ENCODE measurements around the gene GPR12.
A peak's percentile ranks its signal among the peaks of the same experiment; 100 is the strongest.

Gene GPR12

GRCh38 chr13:26721251-26722121 lies 39.1 kb downstream of the GPR12 start:
- Mint-ChIP-seq H3K9me3 (ENCODE audit: low read depth) (no peaks in the 10 kb centered on the region), H3K27me3 (no peaks in the 10 kb centered on the region), H3K4me1 (ENCODE audit: low read depth) (peaks cover 26% of the 10 kb centered on the region), H3K27ac (peak overlapping the region; percentile 61), H3K36me3 (no peaks in the 10 kb centered on the region), H3K4me3 (peak overlapping the region; percentile 73)

- no peaks in the 10 kb centered on the region for H3K36me3 Mint-ChIP-seq
- peaks cover 26% of the 10 kb centered on the region for H3K4me1 Mint-ChIP-seq (ENCODE audit: low read depth)
- H3K4me3 Mint-ChIP-seq, result no peak overlapping the region
- H3K27me3 Mint-ChIP-seq, result no peaks in the 10 kb centered on the region
- no peaks in the 10 kb centered on the region for H3K9me3 Mint-ChIP-seq (ENCODE audit: low read depth)
- no peak overlapping the region for H3K27ac Mint-ChIP-seq
Measured at GRCh38 chr13:26719356-26719945, 41.1 kb downstream of the GPR12 start.

- Mint-ChIP-seq H3K4me3 (no peak overlapping the region), H3K9me3 (ENCODE audit: low read depth) (no peaks in the 10 kb centered on the region), H3K4me1 (ENCODE audit: low read depth) (peaks cover 26% of the 10 kb centered on the region), H3K27ac (peak overlapping the region; percentile 28), H3K36me3 (no peaks in the 10 kb centered on the region), H3K27me3 (no peaks in the 10 kb centered on the region)
Measured at GRCh38 chr13:26718872-26719271, 41.7 kb downstream of the GPR12 start.

GRCh38 chr13:26718146-26718545 lies 42.4 kb downstream of the GPR12 start:
- Mint-ChIP-seq H3K4me1 (ENCODE audit: low read depth) (peaks cover 26% of the 10 kb centered on the region), H3K4me3 (no peak overlapping the region), H3K27me3 (no peaks in the 10 kb centered on the region), H3K36me3 (no peaks in the 10 kb centered on the region), H3K27ac (no peak overlapping the region), H3K9me3 (ENCODE audit: low read depth) (no peaks in the 10 kb centered on the region)

GRCh38 chr13:26716984-26717383 lies 43.6 kb downstream of the GPR12 start:
- H3K4me1 Mint-ChIP-seq (ENCODE audit: low read depth), result peaks cover 18% of the 10 kb centered on the region
- no peak overlapping the region for H3K27ac Mint-ChIP-seq
- no peak overlapping the region for H3K4me3 Mint-ChIP-seq
- no peaks in the 10 kb centered on the region for H3K27me3 Mint-ChIP-seq
- H3K36me3 Mint-ChIP-seq, result peaks cover 2% of the 10 kb centered on the region
- peaks cover 6% of the 10 kb centered on the region for H3K9me3 Mint-ChIP-seq (ENCODE audit: low read depth)

- no peak overlapping the region for H3K4me3 Mint-ChIP-seq
- H3K27ac Mint-ChIP-seq, result no peak overlapping the region
- peaks cover 6% of the 10 kb centered on the region for H3K9me3 Mint-ChIP-seq (ENCODE audit: low read depth)
- peaks cover 2% of the 10 kb centered on the region for H3K36me3 Mint-ChIP-seq
- H3K4me1 Mint-ChIP-seq (ENCODE audit: low read depth), result peaks cover 4% of the 10 kb centered on the region
- no peaks in the 10 kb centered on the region for H3K27me3 Mint-ChIP-seq
Measured at GRCh38 chr13:26713341-26713740, 47.2 kb downstream of the GPR12 start.

GRCh38 chr13:26711211-26711610 lies 49.4 kb downstream of the GPR12 start:
- Mint-ChIP-seq H3K4me3 (no peak overlapping the region), H3K27ac (no peak overlapping the region), H3K36me3 (peaks cover 2% of the 10 kb centered on the region), H3K9me3 (ENCODE audit: low read depth) (peaks cover 6% of the 10 kb centered on the region), H3K27me3 (no peaks in the 10 kb centered on the region), H3K4me1 (ENCODE audit: low read depth) (peaks cover 4% of the 10 kb centered on the region)

GRCh38 chr13:26710166-26710565 lies 50.4 kb downstream of the GPR12 start:
- Mint-ChIP-seq H3K4me1 (ENCODE audit: low read depth) (peaks cover 4% of the 10 kb centered on the region), H3K27me3 (no peaks in the 10 kb centered on the region), H3K27ac (no peak overlapping the region), H3K36me3 (peaks cover 2% of the 10 kb centered on the region), H3K4me3 (no peak overlapping the region), H3K9me3 (ENCODE audit: low read depth) (peaks cover 6% of the 10 kb centered on the region)

- Mint-ChIP-seq H3K36me3 (peaks cover 2% of the 10 kb centered on the region), H3K27me3 (no peaks in the 10 kb centered on the region), H3K9me3 (ENCODE audit: low read depth) (peaks cover 6% of the 10 kb centered on the region), H3K4me1 (ENCODE audit: low read depth) (peaks cover 4% of the 10 kb centered on the region), H3K4me3 (no peak overlapping the region), H3K27ac (no peak overlapping the region)
Measured at GRCh38 chr13:26709461-26709860, 51.1 kb downstream of the GPR12 start.

GRCh38 chr13:26708007-26708297 lies 52.6 kb downstream of the GPR12 start:
- Mint-ChIP-seq H3K27ac (no peak overlapping the region), H3K27me3 (no peaks in the 10 kb centered on the region), H3K4me3 (no peak overlapping the region), H3K4me1 (ENCODE audit: low read depth) (peaks cover 4% of the 10 kb centered on the region), H3K9me3 (ENCODE audit: low read depth) (peaks cover 6% of the 10 kb centered on the region), H3K36me3 (peaks cover 2% of the 10 kb centered on the region)

- H3K27me3 Mint-ChIP-seq, result no peaks in the 10 kb centered on the region
- no peaks in the 10 kb centered on the region for H3K36me3 Mint-ChIP-seq
- H3K4me1 Mint-ChIP-seq (ENCODE audit: low read depth), result peaks cover 4% of the 10 kb centered on the region
- H3K9me3 Mint-ChIP-seq (ENCODE audit: low read depth), result peaks cover under 1% of the 10 kb centered on the region
- no peak overlapping the region for H3K27ac Mint-ChIP-seq
- H3K4me3 Mint-ChIP-seq, result no peak overlapping the region
Measured at GRCh38 chr13:26707122-26708006, 53.2 kb downstream of the GPR12 start.

GRCh38 chr13:26706381-26706780 lies 54.2 kb downstream of the GPR12 start:
- Mint-ChIP-seq H3K27me3 (no peaks in the 10 kb centered on the region), H3K9me3 (ENCODE audit: low read depth) (no peaks in the 10 kb centered on the region), H3K36me3 (no peaks in the 10 kb centered on the region), H3K27ac (no peak overlapping the region), H3K4me3 (no peak overlapping the region), H3K4me1 (ENCODE audit: low read depth) (peaks cover 4% of the 10 kb centered on the region)

GRCh38 chr13:26705536-26705935 lies 55.0 kb downstream of the GPR12 start:
- Mint-ChIP-seq H3K27ac (no peak overlapping the region), H3K36me3 (no peaks in the 10 kb centered on the region), H3K4me1 (ENCODE audit: low read depth) (no peaks in the 10 kb centered on the region), H3K4me3 (no peak overlapping the region), H3K9me3 (ENCODE audit: low read depth) (no peaks in the 10 kb centered on the region), H3K27me3 (no peaks in the 10 kb centered on the region)

All from activated naive CD8-positive, alpha-beta T cell (primary cell).